HG03103 (cell line): ENCODE results near the gene MAST4.
A peak's percentile ranks its signal among the peaks of the same experiment; 100 is the strongest.

Source experiments
- ATAC-seq: cut with Tn5 transposase; IDR thresholded peaks from one replicate; pipeline ENCODE4 v1.9.1; 2021; ENCODE audit warnings: low read depth; ENCODE audit not compliant: unreplicated experiment

The MAST4 gene

GRCh38 chr5:66603164-66603563 is 7.0 kb downstream of the MAST4 start:
- no peak for ATAC-seq

- no peak for ATAC-seq
Measured at GRCh38 chr5:66603881-66604280, 7.7 kb downstream of the MAST4 start.

- ATAC-seq: no peak
Measured at GRCh38 chr5:66606713-66607112, 10.5 kb downstream of the MAST4 start.

GRCh38 chr5:66608501-66608900 is 12.3 kb downstream of the MAST4 start:
- ATAC-seq: no peak

- ATAC-seq: no peak
Measured at GRCh38 chr5:66609615-66610014, 13.4 kb downstream of the MAST4 start.

- ATAC-seq: no peak
Measured at GRCh38 chr5:66612226-66612625, 16.0 kb downstream of the MAST4 start.

- ATAC-seq: no peak
Measured at GRCh38 chr5:66615136-66615535, 18.9 kb downstream of the MAST4 start.

GRCh38 chr5:66615894-66616293 is 19.7 kb downstream of the MAST4 start:
- no peak for ATAC-seq

- ATAC-seq: no peak
Measured at GRCh38 chr5:66616520-66617225, 20.5 kb downstream of the MAST4 start.

- peak; percentile 71 for ATAC-seq
Measured at GRCh38 chr5:66617226-66617861, 21.2 kb downstream of the MAST4 start.

GRCh38 chr5:66617991-66618768 is 22.0 kb downstream of the MAST4 start:
- ATAC-seq: no peak

GRCh38 chr5:66620711-66621110 is 24.5 kb downstream of the MAST4 start:
- no peak for ATAC-seq

- no peak for ATAC-seq
Measured at GRCh38 chr5:66621146-66621545, 25.0 kb downstream of the MAST4 start.

GRCh38 chr5:66621736-66622135 is 25.5 kb downstream of the MAST4 start:
- ATAC-seq: no peak

GRCh38 chr5:66628561-66628960 is 32.4 kb downstream of the MAST4 start:
- ATAC-seq: no peak

- ATAC-seq: no peak
Measured at GRCh38 chr5:66629446-66629845, 33.3 kb downstream of the MAST4 start.

- no peak for ATAC-seq
Measured at GRCh38 chr5:66633754-66634153, 37.6 kb downstream of the MAST4 start.

- ATAC-seq: no peak
Measured at GRCh38 chr5:66634601-66635000, 38.4 kb downstream of the MAST4 start.

GRCh38 chr5:66637994-66638393 is 41.8 kb downstream of the MAST4 start:
- no peak for ATAC-seq

- no peak for ATAC-seq
Measured at GRCh38 chr5:66639037-66639436, 42.8 kb downstream of the MAST4 start.

GRCh38 chr5:66642538-66642937 is 46.3 kb downstream of the MAST4 start:
- no peak for ATAC-seq

GRCh38 chr5:66643387-66643786 is 47.2 kb downstream of the MAST4 start:
- no peak for ATAC-seq
